Lung (tissue), 12 donors: ENCODE data around the gene ITGB3. TPM values are rescaled to one million over a fixed set of nuclear protein-coding genes. Genes with fewer than 3 reads are reported as not detected.

Experiments
- ATAC-seq: fragments of 200-7000 bp; cut with Tn5 transposase; one replicate; pipeline ENCODE4 v1.9.1; 2020; ENCODE audit warnings: moderate number of reproducible peaks; ENCODE audit not compliant: insufficient read depth, low FRiP score
- DNase-seq, 3 donors: peaks; one replicate each; pipeline ENCODE4 v3.0.0-alpha.2; 2013 to 2017
- H3K27ac ChIP-seq, 2 donors: one replicate each; pipeline ENCODE4 v1.5.1; 2013; ENCODE audit warnings: mild to moderate bottlenecking in 2 of 2, moderate library complexity in 2 of 2, control low read depth in 1 of 2, inconsistent platforms in 1 of 2, low read depth in 1 of 2, low read length in 1 of 2
- H3K27me3 ChIP-seq, 3 donors: one replicate each; pipeline ENCODE4 v1.5.1; 2013; ENCODE audit warnings: low read length in 2 of 3; ENCODE audit not compliant: control insufficient read depth in 3 of 3, insufficient read depth in 3 of 3
- H3K36me3 ChIP-seq, 4 donors: one replicate each; pipeline ENCODE4 v1.5.1; 2013; ENCODE audit warnings: low read length in 4 of 4, mild to moderate bottlenecking in 1 of 4, moderate library complexity in 1 of 4; ENCODE audit not compliant: control insufficient read depth in 4 of 4, insufficient read depth in 4 of 4
- H3K4me1 ChIP-seq, 5 donors: one replicate each; pipeline ENCODE4 v1.5.1; 2013; ENCODE audit warnings: low read length in 5 of 5, mild to moderate bottlenecking in 2 of 5, moderate library complexity in 1 of 5; ENCODE audit not compliant: control insufficient read depth in 5 of 5, insufficient read depth in 5 of 5
- H3K4me3 ChIP-seq: one replicate; pipeline ENCODE4 v1.5.1; 2013; ENCODE audit warnings: mild to moderate bottlenecking, control low read depth, moderate library complexity
- H3K9ac ChIP-seq, 2 donors: one replicate each; pipeline ENCODE4 v1.5.1; 2013; ENCODE audit warnings: low read length in 2 of 2, control low read depth in 1 of 2; ENCODE audit not compliant: insufficient read depth in 1 of 2
- H3K9me3 ChIP-seq, 4 donors: one replicate each; pipeline ENCODE4 v1.5.1; 2013; ENCODE audit warnings: low read length in 3 of 4, mild to moderate bottlenecking in 1 of 4, moderate library complexity in 1 of 4; ENCODE audit not compliant: control insufficient read depth in 4 of 4, insufficient read depth in 3 of 4
- WGBS, 2 donors: extraction: QIAGEN DNeasy Blood & Tissue Kit; methylation state at CpG; one replicate each; pipeline ENCODE4 v1.1.7; 2013; 5-methylcytosine and 5-hydroxymethylcytosine counted together
- polyA plus RNA-seq, 2 donors: library from polyadenylated mRNA; stranded (reverse); fragments of 200-250 nt; gene quantifications; one replicate each; pipeline ENCODE4 v1.2.1, GENCODE V29; 2013
- total RNA-seq, 2 donors: library from RNA; depleted of rRNA in 1 of 2; stranded (reverse); fragments of >200 nt in 1 of 2; gene quantifications; one replicate each; pipeline ENCODE4 v1.2.1, GENCODE V29; 2014 to 2021
- TF ChIP-seq, protein P1 (sequence below): IDR thresholded peaks from 2 replicates; pipeline ENCODE4 v1.5.1; 2012; ENCODE audit warnings: mild to moderate bottlenecking; ENCODE audit errors: control extremely low read depth, extremely low read depth
- donor health status: control.
- donor health status: control.
- donor health status: Bipolar disorder and iron deficiency.
- donor health status: healthy.
- donor health status: DM: yes; HTN: yes; CAD: no.

Gene ITGB3
- total and polyA plus RNA-seq, 4 donors, result 1.3 to 15.9 (median 7.7) TPM

DNA sequence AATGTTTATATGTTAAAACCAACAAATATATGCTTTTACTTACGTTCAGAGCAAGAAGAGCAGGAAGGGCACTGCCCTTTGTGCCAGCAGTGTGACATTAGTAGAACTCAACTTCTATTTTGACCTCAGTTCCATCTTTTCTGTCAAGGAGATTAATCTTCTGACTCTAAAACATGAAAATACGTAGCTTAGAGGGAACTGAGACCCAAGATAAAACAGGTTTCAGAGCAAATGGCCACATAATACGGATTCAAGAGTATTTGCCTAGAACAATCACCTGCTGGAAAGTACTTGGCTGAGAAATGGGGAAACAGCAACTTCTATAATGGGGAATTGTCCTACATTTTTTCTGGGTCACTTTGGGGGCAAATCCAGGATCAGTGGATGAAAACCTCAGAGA is 22.3 kb upstream of the ITGB3 start:
- no peak overlapping the region for H3K4me3 ChIP-seq
- no peaks in the 10 kb centered on the region for H3K36me3 ChIP-seq
- peaks cover 0 to 4% (median 0%) of the 10 kb centered on the region in 5 donors for H3K4me1 ChIP-seq
- TF ChIP-seq, protein P1, sequence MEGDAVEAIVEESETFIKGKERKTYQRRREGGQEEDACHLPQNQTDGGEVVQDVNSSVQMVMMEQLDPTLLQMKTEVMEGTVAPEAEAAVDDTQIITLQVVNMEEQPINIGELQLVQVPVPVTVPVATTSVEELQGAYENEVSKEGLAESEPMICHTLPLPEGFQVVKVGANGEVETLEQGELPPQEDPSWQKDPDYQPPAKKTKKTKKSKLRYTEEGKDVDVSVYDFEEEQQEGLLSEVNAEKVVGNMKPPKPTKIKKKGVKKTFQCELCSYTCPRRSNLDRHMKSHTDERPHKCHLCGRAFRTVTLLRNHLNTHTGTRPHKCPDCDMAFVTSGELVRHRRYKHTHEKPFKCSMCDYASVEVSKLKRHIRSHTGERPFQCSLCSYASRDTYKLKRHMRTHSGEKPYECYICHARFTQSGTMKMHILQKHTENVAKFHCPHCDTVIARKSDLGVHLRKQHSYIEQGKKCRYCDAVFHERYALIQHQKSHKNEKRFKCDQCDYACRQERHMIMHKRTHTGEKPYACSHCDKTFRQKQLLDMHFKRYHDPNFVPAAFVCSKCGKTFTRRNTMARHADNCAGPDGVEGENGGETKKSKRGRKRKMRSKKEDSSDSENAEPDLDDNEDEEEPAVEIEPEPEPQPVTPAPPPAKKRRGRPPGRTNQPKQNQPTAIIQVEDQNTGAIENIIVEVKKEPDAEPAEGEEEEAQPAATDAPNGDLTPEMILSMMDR, result no peak
- no peak overlapping the region for H3K27ac ChIP-seq
- no peak overlapping the region for H3K9ac ChIP-seq
- DNase-seq (no peak), ATAC-seq (no peak)
- H3K27me3 ChIP-seq, result peaks cover 0 to 6% (median 0%) of the 10 kb centered on the region in 3 donors
- 74 to 82% methylated on average over 3 of the region's 3 CpGs for WGBS, 2 donors
- no peaks in the 10 kb centered on the region for H3K9me3 ChIP-seq

DNA sequence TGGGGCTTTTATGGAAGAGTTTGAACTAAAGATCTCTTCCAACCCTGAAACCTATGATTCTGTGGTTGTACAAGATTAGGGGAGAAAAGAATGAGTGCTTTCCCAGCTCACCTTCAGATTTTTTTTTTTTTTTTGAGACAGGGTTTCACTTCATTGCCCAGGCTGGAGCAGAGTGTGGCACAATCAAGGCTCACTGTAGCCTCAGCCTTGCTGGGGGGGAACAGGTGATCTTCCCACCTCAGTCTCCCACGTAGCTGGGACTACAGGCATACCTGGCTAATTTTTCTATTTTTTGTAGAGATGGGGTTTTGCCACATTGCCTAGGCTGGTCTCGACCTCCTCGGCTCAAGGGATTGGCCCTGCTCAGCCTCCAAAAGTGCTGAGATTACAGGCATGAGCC is 21.8 kb upstream of the ITGB3 start:
- H3K9ac ChIP-seq, result no peak overlapping the region
- WGBS, 2 donors, result 88 to 93% methylated on average over 3 of the region's 3 CpGs

DNA sequence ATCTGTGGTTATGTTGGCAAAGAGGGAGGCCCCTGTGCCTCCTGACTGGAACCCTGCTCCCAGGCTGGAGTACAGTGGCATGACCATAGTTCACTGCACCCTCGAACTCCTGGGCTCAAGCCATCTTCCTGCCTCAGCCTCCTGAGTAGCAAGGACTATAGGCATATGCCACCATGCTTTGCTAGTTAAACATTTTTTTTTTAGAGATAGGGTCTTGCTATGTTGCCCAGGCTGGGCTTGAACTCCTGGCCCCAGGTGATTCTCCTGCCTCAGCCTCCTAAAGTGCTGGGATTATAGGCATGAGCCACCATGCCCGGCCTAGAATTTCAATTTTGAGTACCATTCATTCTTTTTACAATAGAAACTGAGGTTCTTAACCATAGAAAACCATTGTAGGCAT is 21.2 kb upstream of the ITGB3 start:
- DNase-seq (no peak), ATAC-seq (no peak)
- H3K9ac ChIP-seq, result no peak overlapping the region
- no peaks in the 10 kb centered on the region for H3K36me3 ChIP-seq
- H3K4me3 ChIP-seq, result no peak overlapping the region
- H3K4me1 ChIP-seq, result peaks cover 0 to 4% (median 0%) of the 10 kb centered on the region in 5 donors
- WGBS, 2 donors, result 94 to 95% methylated on average over 2 of the region's 2 CpGs
- H3K9me3 ChIP-seq, result no peaks in the 10 kb centered on the region
- H3K27ac ChIP-seq, result no peak overlapping the region
- peaks cover 0 to 6% (median 0%) of the 10 kb centered on the region in 3 donors for H3K27me3 ChIP-seq
- TF ChIP-seq, protein P1, result no peak

More for the DNA sequence above, 21.8 kb upstream of the ITGB3 start:
- Histone ChIP-seq H3K4me1 (peaks cover 0 to 4% (median 0%) of the 10 kb centered on the region in 5 donors), H3K4me3 (no peak overlapping the region), H3K9me3 (no peaks in the 10 kb centered on the region), H3K27me3 (peaks cover 0 to 6% (median 0%) of the 10 kb centered on the region in 3 donors), H3K27ac (no peak overlapping the region), H3K36me3 (no peaks in the 10 kb centered on the region)
- TF ChIP-seq, protein P1, result no peak
- DNase-seq, result no peak
- no peak for ATAC-seq

DNA sequence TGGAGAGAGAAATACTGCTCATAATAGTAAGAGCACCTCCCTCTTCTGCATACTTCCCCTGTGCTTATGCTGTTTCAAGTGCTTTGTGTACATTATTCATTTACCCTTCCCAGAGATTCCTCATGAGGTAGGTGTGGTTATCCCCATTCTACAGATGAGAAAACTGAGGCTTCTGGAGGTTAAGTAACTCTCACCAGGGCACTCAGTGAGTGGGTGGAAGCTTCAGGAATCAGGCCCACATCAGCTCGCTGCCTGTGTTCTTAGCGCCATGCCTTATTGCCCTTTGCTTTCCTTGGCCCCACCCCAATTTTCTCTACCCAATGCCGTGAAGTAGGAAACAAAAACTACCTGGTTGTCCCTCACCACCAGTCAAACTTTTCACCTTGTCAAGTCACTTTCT is 18.1 kb upstream of the ITGB3 start:
- H3K27ac ChIP-seq, result no peak overlapping the region
- H3K9me3 ChIP-seq, result no peaks in the 10 kb centered on the region
- no peak overlapping the region for H3K9ac ChIP-seq
- TF ChIP-seq, protein P1, result no peak
- no peak for DNase-seq
- peaks cover 0 to 13% (median 7%) of the 10 kb centered on the region in 5 donors for H3K4me1 ChIP-seq
- H3K27me3 ChIP-seq, result peaks cover 0 to 4% (median 0%) of the 10 kb centered on the region in 3 donors
- H3K4me3 ChIP-seq, result no peak overlapping the region
- WGBS, 2 donors, result 91% methylated on average over 3 of the region's 3 CpGs
- ATAC-seq, result no peak
- H3K36me3 ChIP-seq, result no peaks in the 10 kb centered on the region
